Measurements from ENCODE around the gene SNX20.
A peak's percentile ranks its signal among the peaks of the same experiment; 100 is the strongest.

The SNX20 gene

DNA sequence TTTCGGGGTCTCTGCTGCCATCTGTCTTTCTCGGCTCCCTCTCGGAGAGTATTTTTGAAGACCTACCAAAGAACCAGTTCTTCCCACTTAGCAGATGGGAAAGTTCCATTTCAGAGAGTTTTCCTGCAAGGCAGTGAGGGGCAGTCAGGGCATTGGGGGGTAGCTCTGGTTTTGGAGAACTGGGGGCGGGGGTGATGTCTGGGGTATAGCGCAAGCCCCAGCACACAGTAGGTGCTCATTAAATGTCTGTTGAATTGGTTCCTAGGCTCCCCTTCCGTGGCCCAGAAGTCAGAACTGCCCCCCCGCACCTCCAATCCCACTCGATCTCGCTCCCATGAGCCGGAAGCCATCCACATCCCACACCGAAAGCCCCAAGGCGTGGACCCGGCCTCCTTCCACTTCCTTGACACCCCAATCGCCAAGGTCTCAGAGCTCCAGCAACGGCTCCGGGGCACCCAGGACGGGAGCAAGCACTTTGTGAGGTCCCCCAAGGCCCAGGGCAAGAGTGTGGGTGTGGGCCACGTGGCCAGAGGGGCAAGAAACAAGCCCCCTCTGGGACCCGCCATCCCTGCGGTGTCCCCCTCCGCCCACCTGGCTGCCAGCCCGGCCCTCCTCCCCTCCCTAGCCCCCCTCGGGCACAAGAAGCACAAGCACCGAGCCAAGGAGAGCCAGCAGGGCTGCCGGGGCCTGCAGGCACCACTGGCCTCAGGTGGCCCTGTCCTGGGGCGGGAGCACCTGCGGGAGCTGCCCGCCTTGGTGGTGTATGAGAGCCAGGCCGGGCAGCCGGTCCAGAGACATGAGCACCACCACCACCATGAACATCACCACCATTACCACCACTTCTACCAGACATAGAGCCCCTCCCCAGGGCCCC is 47.9 kb downstream of the SNX20 start:
- DNase-seq, result no peak

DNA sequence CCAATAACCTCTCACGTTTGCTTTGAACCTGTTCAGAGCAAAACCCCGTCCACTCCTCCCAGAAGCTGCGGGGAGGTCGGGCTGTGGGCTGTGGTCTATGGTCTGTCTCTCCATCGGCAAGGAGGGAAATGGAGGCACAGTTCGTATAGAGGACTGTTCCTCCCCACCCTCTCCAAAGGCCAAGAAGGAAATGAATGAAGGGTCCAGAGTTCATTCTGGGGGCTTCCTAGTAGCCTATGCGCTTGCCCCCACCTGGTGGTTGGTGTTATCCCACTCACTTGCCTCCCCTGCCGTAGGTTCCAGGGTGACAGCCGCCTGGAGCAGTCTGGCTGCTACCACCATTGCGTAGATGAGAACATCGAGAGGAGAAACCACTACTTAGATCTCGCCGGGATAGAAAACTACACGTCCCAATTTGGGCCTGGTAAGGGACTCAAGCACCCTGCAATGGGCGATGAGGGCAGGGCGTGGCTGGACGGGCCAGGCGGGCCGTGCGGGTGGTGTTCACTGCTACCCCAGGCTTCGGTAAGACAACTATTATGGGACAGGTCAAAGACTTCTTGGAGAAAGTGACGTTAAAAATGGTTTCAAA is 49.0 kb downstream of the SNX20 start:
- no peak for DNase-seq

DNA sequence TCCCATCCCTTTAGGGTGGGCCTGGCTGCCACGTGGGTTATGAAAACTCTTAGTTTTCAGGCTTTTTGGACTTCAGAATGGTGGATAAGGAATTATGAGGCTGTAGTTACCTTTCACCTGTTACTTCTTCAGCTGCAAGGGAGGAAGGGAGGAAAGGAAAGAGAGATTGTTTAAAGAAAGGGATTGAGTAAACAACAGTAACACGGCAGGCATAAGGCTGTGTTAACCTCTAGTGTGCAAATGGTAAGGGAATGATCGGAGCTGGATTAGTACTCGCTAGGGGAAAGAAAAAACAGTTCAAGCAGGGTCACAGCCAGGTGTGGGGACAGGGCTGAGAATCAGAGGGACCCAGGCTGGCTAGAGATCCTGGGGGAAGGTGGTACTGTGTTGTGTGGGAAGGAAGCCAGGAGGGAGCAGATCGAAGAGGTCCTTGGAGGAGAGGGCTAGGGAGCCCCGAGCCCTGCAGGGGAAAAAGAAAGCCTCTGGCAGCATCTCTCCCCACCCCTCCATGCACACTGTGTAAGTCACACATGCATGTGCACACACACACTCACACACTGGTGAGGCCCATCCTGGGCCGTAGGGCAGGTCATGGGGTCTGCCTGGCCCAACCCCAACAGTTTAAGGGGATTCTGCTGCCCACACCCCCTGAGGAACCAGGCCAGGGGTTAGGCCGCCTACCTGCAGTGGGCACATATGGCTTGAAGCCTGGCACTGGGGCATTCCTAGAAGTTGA is 49.7 kb downstream of the SNX20 start:
- DNase-seq, result no peak

DNA sequence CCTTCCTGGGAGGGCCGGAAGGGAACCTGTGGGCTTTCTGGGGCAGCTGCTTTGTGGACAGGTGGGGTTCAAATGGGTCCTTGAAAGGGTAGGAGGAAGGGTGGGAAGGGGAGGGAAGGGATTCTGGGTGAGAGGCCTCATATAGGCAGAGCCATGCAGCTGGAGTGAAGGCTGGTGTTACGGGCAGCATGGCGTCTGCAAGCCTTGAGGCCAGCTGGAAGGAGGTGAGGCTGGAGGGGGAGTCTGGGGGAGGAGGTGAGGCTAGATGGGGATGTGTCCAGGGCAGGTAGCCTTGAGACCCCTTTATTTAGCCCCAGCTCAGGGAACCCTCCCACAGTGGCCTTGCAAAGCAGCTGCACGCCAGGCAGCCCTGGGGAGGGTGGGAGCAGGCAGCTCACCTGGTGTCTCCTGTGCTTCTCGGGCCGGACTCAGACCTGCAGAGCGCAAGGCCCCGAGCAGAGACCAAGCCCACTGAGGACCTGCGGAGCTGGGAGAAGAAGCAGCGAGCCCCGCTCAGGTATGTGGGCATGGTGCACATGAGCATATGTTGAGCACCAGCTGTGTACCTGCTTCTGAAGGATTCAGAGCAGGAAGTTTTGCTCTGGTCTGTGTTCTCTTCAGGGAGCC is 50.6 kb downstream of the SNX20 start:
- DNase-seq, result no peak

DNA sequence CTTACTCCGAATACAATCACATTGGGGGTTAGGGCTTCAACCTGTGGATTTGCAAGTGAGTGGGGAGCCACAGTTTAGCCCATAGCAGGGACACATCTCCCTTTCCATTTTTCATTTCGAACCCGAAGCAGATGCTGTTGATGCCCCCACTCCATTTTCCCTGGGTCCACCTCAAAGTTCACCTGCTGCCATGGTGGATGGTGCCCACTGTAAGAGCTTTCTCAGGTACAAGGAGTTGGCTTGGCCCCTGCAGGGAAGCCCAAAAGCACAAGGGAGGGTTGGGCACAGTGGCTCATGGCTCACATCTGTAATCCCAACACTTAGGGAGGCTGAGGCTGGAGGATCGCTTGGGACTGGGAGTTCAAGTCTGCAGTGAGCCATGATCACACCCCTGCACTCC is 51.8 kb downstream of the SNX20 start:
- no peak for DNase-seq

DNA sequence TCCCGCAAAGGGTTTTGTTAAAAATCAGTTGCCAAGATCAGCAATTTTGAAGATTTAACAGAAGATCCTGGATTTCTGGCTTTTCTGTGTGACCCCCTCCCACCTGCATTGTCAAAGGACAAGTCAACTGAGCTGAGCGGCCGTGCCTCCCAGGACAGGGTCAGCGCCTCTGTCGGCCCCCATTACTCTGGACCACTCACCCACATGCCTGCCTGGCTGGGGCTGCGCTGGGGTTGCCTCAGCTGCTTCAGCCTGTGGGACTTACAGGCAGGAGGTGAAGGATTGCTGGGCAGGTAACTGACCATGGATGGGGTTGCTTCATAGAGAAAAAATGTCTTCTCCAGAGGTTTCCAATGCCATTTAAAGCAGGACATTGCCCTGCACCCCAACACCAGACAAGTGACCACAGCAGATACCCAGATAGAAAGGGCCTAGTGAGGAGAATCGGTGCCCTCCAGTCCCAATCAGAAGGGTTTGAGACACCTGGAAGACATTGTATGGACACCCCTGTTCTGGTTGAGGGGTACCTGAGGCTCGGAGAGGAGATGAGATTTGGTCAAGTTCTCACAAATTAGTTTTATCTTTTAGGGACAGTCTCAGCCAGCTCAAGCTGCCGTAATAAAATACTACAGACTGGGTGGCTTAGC is 52.8 kb downstream of the SNX20 start:
- DNase-seq, result no peak

DNA sequence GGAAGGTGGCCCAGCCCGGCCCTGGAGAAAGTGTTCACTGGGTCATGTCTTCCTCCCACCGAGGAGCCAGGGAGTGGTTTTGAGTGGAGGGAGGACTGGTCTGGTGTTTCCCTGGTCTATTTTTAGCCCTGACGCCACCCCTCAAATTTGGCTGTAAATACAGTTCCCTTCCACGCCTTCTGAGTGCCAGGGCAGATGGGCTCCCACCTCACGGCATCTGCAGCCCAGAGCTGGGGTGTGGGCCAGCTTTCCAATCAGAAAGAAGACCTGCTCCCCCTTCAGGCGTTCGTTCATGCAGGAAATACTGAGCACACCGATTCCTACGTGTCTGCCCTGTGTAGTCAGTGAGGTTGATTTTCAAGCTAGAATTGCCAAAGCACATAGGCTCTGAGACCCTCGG is 53.7 kb downstream of the SNX20 start:
- DNase-seq, result peak; percentile 40 to 51

DNA sequence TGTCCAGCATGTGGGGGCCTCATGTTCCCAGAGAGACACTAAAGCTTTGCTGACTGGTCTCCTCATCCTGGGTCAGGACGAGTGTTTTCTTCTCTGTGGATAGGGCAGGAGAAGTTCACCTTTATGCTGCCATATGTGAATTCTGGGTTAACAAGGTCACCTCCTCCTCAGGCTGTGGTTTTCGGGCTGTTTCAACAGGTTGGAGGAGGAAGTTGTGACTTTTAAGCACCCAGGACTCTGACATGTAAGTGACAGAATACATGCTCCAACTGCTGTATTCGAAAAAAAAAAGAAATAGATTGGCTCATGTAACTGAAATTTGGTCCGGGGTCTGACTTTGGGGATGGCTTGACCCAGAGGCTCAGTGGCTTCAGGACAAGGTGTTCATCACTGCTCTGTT is 54.2 kb downstream of the SNX20 start:
- no peak for DNase-seq

DNA sequence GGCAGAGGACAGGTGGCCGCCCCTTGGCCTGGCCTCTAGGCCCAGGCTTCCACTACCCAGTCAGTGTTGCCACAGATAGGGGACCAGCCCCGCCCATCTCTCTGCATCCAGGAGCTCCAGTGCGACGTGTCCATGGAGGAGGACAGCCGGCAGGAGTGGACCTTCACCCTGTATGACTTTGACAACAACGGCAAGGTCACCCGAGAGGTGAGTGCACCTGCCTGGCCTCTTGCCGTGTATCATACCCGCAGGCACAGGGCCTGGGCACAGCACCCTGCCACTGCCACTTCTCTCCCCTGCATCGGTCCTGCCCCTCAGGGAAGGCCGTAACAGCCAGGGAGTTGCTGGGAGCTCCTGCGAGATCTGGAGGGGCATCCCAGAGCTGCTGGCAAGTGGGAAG is 55.7 kb downstream of the SNX20 start:
- no peak for DNase-seq

DNA sequence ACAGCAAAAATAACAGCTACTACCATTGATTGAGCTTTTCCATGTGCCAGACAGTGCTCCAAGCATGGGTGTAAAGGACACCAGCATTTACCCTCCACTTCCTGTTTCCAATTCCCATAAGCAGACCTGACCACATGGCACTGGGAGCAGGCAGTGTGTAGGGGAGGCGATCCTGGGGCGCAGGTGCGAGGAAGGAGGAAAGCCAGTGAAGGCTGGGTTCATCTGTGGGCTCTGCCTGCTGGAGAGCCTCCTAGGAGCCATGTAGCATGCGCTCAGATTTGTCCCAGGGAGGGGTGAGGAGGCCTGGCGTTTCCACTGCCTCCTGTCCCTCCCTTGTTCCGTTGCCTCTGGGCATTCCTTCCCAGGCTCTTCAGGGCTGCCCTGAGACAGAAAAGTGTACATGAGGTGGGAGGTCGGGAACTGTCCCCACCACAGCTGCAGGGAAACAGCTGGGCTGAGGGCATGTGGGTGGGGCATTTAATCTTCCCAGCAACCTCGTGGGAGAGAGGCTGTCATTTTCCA is 56.6 kb downstream of the SNX20 start:
- DNase-seq, result no peak

DNA sequence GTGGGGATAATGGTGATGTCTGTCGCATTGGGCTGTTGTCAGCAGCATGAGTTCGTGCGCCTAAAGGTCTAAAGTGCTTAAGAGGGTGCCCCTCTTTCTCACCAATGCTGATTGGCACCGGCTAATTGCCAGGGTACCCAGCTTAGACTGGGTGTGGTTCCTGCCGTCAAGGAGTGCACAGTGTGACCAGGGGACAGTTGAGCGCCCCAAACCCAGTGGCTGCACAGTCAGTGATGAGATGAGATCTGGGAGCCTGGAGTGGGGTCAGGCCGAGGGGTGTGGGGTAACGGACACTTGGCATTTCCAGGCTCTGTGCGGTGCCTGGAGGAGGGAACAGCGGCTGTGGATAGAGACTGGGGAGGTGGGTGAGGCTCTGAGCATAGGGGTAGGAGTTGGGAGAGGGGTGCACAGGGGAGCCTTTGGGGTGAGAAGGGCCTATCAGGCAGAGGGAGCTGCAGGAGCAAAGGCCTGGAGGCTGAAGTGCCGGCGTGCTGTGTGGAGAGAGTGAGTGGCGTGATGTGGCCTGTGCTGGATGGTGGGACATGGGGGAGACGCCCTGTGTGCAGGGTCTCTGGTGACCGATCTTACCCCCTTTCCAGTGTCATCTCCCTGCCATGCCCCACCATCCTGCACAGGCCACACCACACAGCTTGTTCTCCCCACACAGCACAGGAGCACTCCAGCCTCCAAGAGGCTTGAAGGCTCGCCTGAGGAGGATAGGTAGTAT is 58.3 kb downstream of the SNX20 start:
- no peak for DNase-seq

DNA sequence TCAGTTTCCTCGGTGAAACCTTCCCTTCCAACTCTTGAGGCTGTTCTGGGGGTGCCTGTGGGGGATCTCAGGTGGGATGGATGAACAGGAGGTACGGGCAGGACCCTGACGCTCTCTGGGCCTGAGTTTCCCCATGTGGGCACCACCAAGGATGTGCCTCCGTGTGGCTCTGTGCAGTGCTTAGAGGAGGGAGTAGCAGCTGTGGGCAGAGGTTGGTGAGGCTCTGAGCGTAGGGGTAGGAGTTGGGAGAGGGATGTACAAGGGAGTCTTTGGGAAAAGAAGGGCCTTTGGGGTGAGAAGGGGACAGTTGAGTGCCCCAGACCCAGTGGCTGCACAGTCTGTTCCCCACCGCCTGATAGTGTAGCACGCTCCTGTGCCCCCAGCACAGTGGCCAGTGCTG is 59.1 kb downstream of the SNX20 start:
- DNase-seq, result no peak
